Measurements from ENCODE around the gene IDH2. TPM values are rescaled to one million over a fixed set of nuclear protein-coding genes. Genes with fewer than 3 reads are reported as not detected.

Gene IDH2
- total RNA-seq, 2 experiments from 2014 or later, result 291 to 301 TPM

DNA sequence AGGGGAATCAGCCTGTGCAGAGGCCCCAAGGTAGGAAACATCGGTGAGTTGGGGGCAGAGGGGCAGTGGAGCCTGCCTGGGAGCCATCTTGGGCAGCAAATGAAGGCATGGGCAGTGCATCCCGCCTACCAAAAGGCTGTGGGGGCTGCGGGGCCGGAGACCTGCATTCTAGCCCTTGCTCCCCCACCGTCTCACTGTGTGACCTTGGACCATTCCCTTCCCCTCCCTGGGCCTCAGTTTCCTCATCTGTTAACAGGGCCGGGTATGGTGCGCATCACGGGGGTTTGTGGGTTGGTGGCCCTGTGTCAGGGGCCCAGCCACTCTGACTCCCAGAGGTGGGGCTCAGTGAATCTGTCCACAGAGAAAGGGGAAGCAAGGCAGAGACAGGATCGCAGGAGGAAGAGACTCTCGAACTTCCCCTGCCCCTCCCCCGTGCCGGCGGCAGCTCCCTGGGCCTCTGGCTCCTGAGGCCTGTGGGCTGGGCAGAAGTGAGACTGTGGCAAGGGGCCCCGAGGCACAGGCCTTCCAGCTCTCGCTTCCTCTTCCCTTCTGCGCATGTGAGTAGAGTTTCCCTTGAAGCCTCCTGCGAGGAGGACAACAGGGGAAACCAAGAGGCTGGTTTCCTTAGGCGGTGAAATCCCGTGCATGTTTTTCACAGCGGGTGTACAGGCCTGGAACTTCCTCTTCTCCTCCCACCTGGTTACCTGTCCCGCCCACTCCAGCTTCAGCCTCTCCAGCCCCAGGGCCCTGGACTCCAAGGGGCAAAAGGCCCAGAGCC lies 42.9 kb downstream of the IDH2 start:
- peak overlapping the region; percentile 45 for H3K4me3 Mint-ChIP-seq

DNA sequence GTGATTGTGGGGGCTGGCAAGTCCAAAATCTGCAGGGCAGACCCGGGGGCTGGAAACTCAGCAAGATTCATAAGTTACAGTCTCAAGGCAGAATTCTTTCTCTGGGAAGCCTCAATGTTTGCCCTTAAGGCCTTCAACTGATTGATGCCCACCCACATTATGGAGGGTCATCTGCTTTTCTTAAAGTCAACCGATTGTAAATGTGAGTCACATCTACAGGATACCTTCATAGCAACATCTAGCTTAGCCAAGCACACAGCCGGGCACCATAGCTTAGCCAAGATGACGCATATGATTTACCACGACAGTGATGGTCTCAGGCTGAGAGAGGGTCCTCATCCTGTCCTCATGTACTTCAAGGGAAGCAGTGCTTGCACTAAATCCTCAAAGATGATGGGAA lies 43.5 kb downstream of the IDH2 start:
- H3K36me3 Mint-ChIP-seq (ENCODE audit: low read depth), result peaks cover 3% of the 10 kb centered on the region
- CTCF ChIA-PET, result interaction anchor here (1.5 to 2.0 kb wide), 2 partner anchors 12 to 56 kb away, joined by 3 to 13 read pairs; no protein-coding TSS in a partner anchor
- DNase-seq, result no peak
- no peak for ATAC-seq
- H3K4me1 Mint-ChIP-seq (ENCODE audit: low read depth), result peaks cover 50% of the 10 kb centered on the region
- H3K4me3 Mint-ChIP-seq, result no peak overlapping the region
- H3K27me3 Mint-ChIP-seq (ENCODE audit: low read depth), result no peaks in the 10 kb centered on the region
- H3K27ac Mint-ChIP-seq, result peak overlapping the region; percentile 84
- H3K9me3 Mint-ChIP-seq (ENCODE audit: insufficient read depth), result no peaks in the 10 kb centered on the region
- POLR2A ChIA-PET, result interaction anchor here (0.9 to 1.8 kb wide), 5 partner anchors 16 to 175 kb away, joined by 3 to 5 read pairs (median 4); partner anchors contain the start of genes CIB1 and GDPGP1

More for the DNA sequence above, 42.9 kb downstream of the IDH2 start:
- Mint-ChIP-seq H3K27me3 (ENCODE audit: low read depth) (no peaks in the 10 kb centered on the region), H3K36me3 (ENCODE audit: low read depth) (peaks cover 3% of the 10 kb centered on the region), H3K4me1 (ENCODE audit: low read depth) (peaks cover 54% of the 10 kb centered on the region), H3K27ac (peak overlapping the region; percentile 84), H3K9me3 (ENCODE audit: insufficient read depth) (no peaks in the 10 kb centered on the region)
- ChIA-PET CTCF (interaction anchor here (0.6 to 2.0 kb wide), 7 partner anchors 11 to 185 kb away, joined by 3 to 13 read pairs (median 4); no protein-coding TSS in a partner anchor), POLR2A (interaction anchor here (0.7 to 1.8 kb wide), 7 partner anchors 15 to 175 kb away, joined by 3 to 5 read pairs (median 4); partner anchors contain the start of genes AP3S2, CIB1, GDPGP1 and ZNF710)
- DNase-seq, result peak; percentile 82
- peak; percentile 94 for ATAC-seq

DNA sequence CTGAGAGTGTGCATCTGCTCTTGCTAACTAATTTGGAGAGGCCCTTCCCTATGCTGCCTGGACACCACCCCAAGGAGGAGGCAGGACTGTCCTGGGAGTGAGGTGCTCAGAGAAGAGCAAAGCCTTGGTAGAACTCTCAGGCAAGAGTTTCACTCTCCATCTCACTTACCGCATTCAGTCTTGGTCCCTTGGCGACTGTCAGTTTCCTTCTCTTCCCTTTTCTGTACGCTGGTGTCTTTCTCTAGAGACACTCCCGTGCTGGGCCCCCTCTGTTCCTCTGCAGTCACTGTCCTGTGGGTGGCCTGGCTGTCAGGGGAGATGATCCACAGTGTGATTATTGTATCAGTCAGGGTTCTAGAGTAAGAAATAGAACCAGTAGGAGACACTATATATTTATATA lies 44.0 kb downstream of the IDH2 start:
- Mint-ChIP-seq H3K36me3 (ENCODE audit: low read depth) (peaks cover 3% of the 10 kb centered on the region), H3K4me1 (ENCODE audit: low read depth) (peaks cover 47% of the 10 kb centered on the region), H3K9me3 (ENCODE audit: insufficient read depth) (no peaks in the 10 kb centered on the region), H3K27ac (no peak overlapping the region), H3K27me3 (ENCODE audit: low read depth) (no peaks in the 10 kb centered on the region), H3K4me3 (no peak overlapping the region)
- POLR2A ChIA-PET, result interaction anchor here (1.6 kb wide), 1 partner anchor 24 kb away, joined by 5 read pairs; no protein-coding TSS in a partner anchor
- ATAC-seq, result no peak
- DNase-seq, result no peak
- CTCF ChIA-PET, result interaction anchor here (2.0 kb wide), 1 partner anchor 13 kb away, joined by 13 read pairs; no protein-coding TSS in a partner anchor

DNA sequence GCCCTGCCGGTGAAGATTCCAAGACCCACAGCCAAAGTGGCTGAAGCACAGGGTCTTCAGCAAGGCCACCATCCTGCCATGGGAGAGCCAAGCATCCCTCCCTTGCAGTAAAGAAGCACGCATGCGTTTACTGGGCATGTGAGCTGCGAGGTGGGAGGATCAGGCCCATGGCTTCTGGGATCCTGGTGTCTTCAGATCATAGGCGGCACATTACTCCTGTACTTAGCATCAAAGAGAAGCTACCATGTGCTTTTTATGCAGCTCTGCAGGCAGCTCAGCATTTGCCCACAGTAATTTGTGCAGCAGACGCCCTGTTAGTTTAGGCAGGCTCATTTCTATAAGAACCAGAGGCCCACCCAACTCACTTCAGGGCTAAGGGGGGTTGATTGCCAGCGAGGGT lies 45.7 kb downstream of the IDH2 start:
- POLR2A ChIA-PET, result interaction anchor here (1.5 to 1.9 kb wide), 2 partner anchors 43 to 163 kb away, joined by 3 to 6 read pairs; partner anchors contain the start of gene AP3S2
- ATAC-seq, result no peak
- Mint-ChIP-seq H3K27ac (no peak overlapping the region), H3K36me3 (ENCODE audit: low read depth) (peaks cover 3% of the 10 kb centered on the region), H3K27me3 (ENCODE audit: low read depth) (no peaks in the 10 kb centered on the region), H3K4me3 (no peak overlapping the region), H3K9me3 (ENCODE audit: insufficient read depth) (no peaks in the 10 kb centered on the region), H3K4me1 (ENCODE audit: low read depth) (peaks cover 33% of the 10 kb centered on the region)
- DNase-seq, result no peak
- CTCF ChIA-PET, result interaction anchor here (1.1 to 1.8 kb wide), 2 partner anchors 8 to 15 kb away, joined by 3 to 6 read pairs; no protein-coding TSS in a partner anchor

DNA sequence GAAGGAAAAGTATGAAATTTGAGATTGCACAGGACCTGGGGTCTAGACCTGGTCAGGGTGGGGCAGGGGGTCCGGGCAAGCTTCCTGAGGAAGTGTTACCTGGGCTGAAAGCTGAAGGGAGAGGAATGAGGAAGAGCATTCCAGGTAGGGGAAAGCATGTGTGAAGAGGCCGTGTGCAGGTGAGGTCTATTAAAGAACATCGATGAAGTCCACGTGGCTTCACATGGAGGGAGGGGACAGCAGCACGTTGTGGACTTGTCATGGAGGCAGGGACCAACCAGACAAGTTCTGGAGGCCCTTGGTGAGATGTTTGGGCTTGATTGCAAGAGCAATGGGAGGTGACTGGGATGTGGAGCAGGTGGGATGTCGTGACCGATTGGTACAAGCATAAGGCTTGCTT lies 47.1 kb downstream of the IDH2 start:
- H3K36me3 Mint-ChIP-seq (ENCODE audit: low read depth), result peaks cover 3% of the 10 kb centered on the region
- no peak for DNase-seq
- ATAC-seq, result no peak
- no peak overlapping the region for H3K4me3 Mint-ChIP-seq
- H3K9me3 Mint-ChIP-seq (ENCODE audit: insufficient read depth), result no peaks in the 10 kb centered on the region
- no peak overlapping the region for H3K27ac Mint-ChIP-seq
- ChIA-PET CTCF (interaction anchor here (0.9 to 1.5 kb wide), 2 partner anchors 16 to 295 kb away, joined by 3 read pairs; no protein-coding TSS in a partner anchor), POLR2A (interaction anchor here (1.9 kb wide), 1 partner anchor 42 kb away, joined by 6 read pairs; no protein-coding TSS in a partner anchor)
- no peaks in the 10 kb centered on the region for H3K27me3 Mint-ChIP-seq (ENCODE audit: low read depth)
- peaks cover 27% of the 10 kb centered on the region for H3K4me1 Mint-ChIP-seq (ENCODE audit: low read depth)

DNA sequence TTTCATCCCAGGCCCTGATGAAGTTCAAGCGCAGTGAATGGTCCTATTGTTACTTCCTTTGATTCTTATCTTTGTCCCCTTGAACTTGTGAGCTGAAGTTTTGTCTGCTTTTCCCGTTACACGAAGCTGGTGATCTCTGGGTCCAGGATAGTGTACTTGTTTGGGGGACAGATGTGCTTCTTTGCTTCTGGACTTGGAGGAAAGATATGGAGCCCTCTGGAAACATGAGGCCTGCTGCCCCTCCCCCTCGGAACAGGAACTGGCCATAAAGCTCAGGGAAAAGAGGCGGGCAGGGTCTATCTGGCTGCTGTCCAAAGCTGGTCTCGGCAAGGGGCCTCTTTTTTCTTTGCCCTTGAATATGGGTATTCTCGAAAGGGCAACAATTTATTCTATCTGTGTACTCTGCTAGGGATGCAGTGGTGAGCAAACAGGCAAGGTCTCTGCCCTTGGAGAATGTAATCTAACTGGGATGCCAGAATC lies 47.6 kb downstream of the IDH2 start:
- DNase-seq, result no peak
- H3K4me3 Mint-ChIP-seq, result no peak overlapping the region
- ChIA-PET POLR2A (interaction anchor here (1.9 kb wide), 1 partner anchor 41 kb away, joined by 6 read pairs; no protein-coding TSS in a partner anchor), CTCF (interaction anchor here (0.9 to 1.5 kb wide), 2 partner anchors 17 to 294 kb away, joined by 3 read pairs; no protein-coding TSS in a partner anchor)
- no peak overlapping the region for H3K27ac Mint-ChIP-seq
- peaks cover 3% of the 10 kb centered on the region for H3K36me3 Mint-ChIP-seq (ENCODE audit: low read depth)
- peaks cover 21% of the 10 kb centered on the region for H3K4me1 Mint-ChIP-seq (ENCODE audit: low read depth)
- no peaks in the 10 kb centered on the region for H3K27me3 Mint-ChIP-seq (ENCODE audit: low read depth)
- no peaks in the 10 kb centered on the region for H3K9me3 Mint-ChIP-seq (ENCODE audit: insufficient read depth)
- ATAC-seq, result no peak

DNA sequence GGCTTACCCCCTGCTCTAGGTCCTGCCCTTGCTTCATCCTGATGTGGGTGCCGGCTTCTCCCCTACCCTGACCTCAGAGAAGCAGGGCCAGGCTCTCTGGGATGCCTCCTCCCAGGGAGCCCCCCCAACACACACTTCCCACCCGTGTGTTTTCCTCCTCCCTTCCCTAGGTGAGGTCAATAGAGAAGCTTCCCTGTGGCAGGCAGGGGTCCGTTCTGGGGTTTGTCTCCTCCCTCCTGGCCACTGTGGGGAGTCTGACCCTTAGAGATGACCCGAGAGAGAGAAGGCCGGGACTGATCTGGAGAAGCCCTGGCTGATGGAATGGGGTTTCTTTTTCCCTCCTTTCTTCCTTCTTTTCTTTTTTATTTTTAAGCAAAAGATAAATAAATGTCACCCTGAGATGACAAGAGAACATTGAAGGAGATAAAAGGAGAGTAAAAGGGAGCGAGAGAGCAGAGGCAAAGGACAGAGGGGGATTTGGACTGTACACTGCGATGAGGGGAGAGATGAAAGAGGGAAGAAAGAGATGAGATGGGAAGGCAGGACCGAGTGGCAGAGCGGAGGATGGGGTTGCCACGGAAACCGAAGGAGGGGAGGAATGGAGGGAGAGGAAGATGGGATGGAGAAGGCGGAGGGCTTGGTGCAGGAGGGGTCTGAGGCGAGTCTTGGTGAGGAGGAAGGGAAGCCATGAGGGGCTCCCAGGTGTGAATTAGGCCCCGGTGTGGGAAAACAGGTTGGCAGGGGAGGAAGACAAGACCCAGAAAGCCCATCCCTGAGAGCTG lies 48.4 kb downstream of the IDH2 start:
- no peak for DNase-seq
- no peak overlapping the region for H3K27ac Mint-ChIP-seq
- H3K9me3 Mint-ChIP-seq (ENCODE audit: insufficient read depth), result no peaks in the 10 kb centered on the region
- no peaks in the 10 kb centered on the region for H3K27me3 Mint-ChIP-seq (ENCODE audit: low read depth)
- CTCF ChIA-PET, result no interaction called here
- no peak overlapping the region for H3K4me3 Mint-ChIP-seq
- H3K4me1 Mint-ChIP-seq (ENCODE audit: low read depth), result peaks cover 18% of the 10 kb centered on the region
- H3K36me3 Mint-ChIP-seq (ENCODE audit: low read depth), result peaks cover 2% of the 10 kb centered on the region
- POLR2A ChIA-PET, result no interaction called here
- ATAC-seq, result no peak

DNA sequence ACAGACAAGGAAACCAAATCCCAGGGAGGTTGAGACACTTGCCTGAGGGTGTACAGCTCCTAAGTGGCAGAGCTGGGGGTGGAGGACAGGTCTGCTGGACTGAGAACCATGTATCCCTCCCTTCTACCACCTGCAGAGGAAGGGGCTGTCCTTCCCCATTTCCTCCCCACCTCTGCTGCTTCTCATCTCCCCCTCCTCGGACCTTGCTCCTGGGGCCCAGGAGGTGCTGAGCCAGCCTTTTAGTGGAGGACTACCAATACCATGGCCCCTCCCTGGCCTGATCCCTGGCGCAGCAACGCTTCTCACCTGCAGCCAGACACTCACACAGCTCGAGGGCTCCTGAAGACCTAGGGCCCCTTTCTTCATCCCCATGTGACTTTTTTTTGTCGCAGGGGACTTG lies 50.4 kb downstream of the IDH2 start:
- Mint-ChIP-seq H3K36me3 (ENCODE audit: low read depth) (peaks cover 2% of the 10 kb centered on the region), H3K27ac (no peak overlapping the region), H3K4me3 (no peak overlapping the region), H3K27me3 (ENCODE audit: low read depth) (no peaks in the 10 kb centered on the region), H3K9me3 (ENCODE audit: insufficient read depth) (no peaks in the 10 kb centered on the region), H3K4me1 (ENCODE audit: low read depth) (peaks cover 6% of the 10 kb centered on the region)
- ChIA-PET CTCF (no interaction called here), POLR2A (no interaction called here)
- no peak for DNase-seq
- ATAC-seq, result no peak

DNA sequence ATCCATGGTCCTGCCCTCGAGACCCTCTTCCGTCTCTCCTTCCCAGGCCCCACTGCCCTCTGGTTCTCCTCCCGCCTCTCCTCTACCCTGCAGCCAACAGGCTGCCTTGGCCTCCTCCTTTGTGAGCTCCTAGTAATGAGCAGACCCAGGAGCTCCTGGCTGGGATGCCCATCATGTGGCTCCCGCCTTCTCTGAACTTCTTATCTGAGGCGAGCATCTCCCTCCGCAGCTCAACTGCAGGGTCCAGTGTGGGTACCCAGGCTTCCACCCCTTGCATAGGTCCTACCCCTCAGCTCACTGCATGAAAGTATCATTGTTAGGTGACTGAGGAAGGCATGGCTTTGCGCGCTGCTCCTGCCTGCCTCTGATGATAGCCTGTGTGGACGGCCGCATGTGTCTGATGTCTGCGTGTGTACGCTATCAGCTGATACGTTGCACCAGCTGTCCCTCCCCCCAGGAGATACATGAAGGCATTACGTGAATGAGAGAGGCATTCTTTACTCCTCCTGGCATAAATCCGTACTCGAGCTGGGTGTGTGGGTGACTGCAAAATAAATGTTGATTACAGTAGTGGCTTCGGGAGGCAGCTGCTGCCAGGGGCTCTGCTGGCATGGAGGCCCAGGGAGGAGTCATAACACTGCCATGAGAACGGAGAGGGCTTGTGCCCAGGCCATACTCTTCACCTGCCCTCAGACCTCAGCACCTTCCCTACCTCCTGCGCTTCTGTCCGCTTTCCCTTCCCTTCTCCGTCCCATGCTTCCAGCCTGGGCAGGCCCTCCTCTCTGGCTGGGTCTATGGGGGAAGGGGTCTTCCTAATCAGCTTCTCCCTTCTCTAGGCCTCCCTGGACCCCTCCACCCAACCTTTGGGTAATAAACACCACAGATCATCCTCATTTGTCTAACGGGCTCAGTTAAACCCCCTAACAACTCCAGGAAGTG lies 52.3 kb downstream of the IDH2 start:
- ATAC-seq, result no peak
- no peak for DNase-seq
- no peak overlapping the region for H3K4me3 Mint-ChIP-seq
- no peak overlapping the region for H3K27ac Mint-ChIP-seq
- POLR2A ChIA-PET, result no interaction called here
- no peaks in the 10 kb centered on the region for H3K36me3 Mint-ChIP-seq (ENCODE audit: low read depth)
- no peaks in the 10 kb centered on the region for H3K27me3 Mint-ChIP-seq (ENCODE audit: low read depth)
- peaks cover 6% of the 10 kb centered on the region for H3K4me1 Mint-ChIP-seq (ENCODE audit: low read depth)
- CTCF ChIA-PET, result no interaction called here
- no peaks in the 10 kb centered on the region for H3K9me3 Mint-ChIP-seq (ENCODE audit: insufficient read depth)

DNA sequence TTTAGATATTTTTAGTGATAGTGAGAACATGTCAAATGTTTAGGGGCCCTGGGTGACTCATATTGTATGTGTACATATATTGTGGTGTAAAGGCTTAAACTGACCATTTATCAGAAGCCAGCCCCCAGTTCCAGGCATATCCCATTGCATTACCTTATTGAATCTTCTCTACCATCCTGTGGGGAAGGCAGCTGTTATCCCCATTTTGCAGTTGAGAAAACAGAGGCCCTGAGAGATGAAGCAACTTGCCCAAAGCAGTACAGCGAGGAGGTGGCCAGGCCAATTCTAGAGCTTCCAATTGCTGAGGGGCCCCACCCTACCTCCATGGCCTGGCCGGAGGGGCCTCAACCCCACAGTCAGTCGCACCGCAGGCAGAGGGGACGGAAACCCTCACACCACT lies 53.2 kb downstream of the IDH2 start:
- no peaks in the 10 kb centered on the region for H3K27me3 Mint-ChIP-seq (ENCODE audit: low read depth)
- no peaks in the 10 kb centered on the region for H3K9me3 Mint-ChIP-seq (ENCODE audit: insufficient read depth)
- DNase-seq, result no peak
- H3K4me3 Mint-ChIP-seq, result no peak overlapping the region
- H3K27ac Mint-ChIP-seq, result no peak overlapping the region
- POLR2A ChIA-PET, result no interaction called here
- ATAC-seq, result no peak
- H3K4me1 Mint-ChIP-seq (ENCODE audit: low read depth), result peaks cover 6% of the 10 kb centered on the region
- CTCF ChIA-PET, result interaction anchor here (0.7 to 1.0 kb wide), 3 partner anchors 8 to 22 kb away, joined by 3 read pairs; no protein-coding TSS in a partner anchor
- H3K36me3 Mint-ChIP-seq (ENCODE audit: low read depth), result no peaks in the 10 kb centered on the region

Data from activated CD8-positive, alpha-beta T cell treated with anti-CD3 and anti-CD28 coated beads, Interleukin-2, amount 10 ng/mL, durations not matched to agents 7 days and 5 days (primary cell).